C1 segment of cervical spinal cord (tissue), 14 donors: ENCODE measurements around the gene CDKAL1.

Experiments
- DNase-seq, 14 donors: peaks; one replicate each; lab custom pipeline; 2025; lab: John Stamatoyannopoulos, UW

Gene CDKAL1

DNA sequence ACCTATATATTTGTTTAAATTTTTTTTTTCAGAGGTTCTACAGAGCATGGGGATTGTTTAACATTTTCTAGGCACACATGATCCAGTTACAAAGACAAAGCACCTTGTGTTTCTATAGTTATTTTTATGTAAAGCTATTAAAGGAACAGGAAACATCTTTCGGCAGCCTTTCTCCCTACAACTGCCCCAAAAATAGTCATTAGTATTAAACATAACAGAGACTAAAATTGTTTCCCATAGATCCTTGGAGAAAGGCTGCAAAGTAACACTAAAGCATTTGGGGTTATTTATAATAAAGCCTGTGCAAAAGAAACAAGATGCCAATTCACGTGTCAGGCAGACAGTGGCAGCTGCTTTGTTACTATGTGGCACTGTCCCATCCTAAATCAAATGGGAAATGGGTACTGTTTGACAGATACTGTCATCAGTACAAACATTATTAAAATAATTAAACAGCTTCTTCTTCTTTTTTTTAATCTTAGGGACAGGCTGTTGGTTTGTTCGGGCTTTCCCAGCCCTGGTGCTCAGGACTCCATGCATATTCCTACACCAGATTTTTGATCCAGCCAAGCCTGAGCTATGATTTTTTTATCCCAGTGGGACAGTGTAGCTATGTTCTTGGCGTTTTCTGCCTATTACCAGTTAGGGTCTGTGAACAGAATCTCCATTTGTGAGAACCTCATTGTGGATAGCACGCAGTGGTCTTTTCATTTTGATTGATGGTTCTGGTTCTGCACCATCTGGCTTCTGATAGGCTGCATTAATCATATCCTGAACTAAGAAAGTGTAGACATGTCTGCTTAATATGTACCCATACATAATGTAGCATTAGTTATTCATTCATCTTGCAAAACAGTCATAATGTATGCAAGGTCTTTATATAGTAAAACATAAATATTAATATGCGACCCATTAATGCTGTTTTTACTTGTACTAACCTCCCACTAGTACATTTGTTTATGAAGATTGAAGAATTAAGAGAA is 598.9 kb downstream of the CDKAL1 start:
- peak in 1 of 14 donors; percentile 42 for DNase-seq

DNA sequence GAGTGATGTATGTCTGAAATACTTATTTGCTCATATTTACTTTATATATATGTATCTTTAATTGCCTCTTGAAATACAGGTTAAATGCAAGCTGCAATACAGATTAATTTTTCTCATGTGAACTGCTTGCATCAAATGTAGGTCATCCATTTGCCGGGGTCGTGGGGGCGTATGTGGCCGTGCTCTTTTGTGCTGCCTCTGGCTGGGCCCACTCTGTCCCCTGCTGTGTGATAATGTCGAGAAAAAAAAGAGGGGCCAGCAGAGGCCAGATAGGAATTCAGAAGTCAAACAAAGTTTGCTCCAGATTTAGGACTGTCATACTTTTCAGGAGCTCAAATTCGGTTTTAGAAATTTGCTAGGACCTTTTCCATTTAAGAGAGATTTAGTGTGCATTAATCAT is 599.6 kb downstream of the CDKAL1 start:
- DNase-seq: no peak

DNA sequence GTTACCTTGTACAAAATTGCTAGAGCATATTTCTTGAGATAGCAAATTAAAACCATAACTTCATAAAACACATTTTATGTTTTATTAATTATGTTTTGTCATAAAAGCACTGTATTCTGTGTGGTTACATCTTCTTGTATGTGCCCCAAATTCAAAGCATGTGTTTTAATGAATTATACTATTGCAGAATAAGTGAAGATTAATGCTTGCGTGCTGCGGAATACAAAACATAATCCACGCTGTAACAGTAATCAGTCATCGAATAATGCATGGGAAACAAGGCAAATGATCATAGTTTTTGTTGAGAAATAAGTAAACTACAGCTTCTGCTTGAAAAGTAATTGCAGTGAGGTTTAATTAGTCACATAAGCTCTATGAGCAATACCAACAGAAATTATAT is 600.1 kb downstream of the CDKAL1 start:
- no peak for DNase-seq

DNA sequence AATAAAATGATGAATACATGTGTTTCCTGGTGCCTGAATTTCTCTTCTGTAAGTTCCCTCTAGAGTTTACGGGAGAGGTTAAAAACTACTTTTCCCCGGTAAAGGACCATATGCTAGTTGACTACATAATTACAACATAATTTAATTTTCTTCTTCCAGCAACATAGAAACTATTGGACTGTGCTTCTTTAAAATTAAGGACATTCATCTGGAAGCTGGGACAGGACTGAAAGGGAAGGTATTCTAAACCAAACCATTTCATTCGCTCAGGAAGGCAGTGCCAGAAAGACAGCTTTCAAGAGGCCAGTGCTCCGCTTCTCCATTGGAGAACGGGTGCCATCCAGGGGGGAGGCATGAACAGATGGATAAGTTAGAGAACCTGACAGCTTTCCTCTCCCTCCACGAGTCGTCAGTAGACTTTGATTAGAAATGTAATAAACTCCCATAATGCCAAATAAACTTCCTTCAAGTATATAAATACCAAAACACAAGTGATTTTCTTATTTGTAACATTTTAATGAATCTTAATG is 601.3 kb downstream of the CDKAL1 start:
- peak in 1 of 14 donors; percentile 72 for DNase-seq

DNA sequence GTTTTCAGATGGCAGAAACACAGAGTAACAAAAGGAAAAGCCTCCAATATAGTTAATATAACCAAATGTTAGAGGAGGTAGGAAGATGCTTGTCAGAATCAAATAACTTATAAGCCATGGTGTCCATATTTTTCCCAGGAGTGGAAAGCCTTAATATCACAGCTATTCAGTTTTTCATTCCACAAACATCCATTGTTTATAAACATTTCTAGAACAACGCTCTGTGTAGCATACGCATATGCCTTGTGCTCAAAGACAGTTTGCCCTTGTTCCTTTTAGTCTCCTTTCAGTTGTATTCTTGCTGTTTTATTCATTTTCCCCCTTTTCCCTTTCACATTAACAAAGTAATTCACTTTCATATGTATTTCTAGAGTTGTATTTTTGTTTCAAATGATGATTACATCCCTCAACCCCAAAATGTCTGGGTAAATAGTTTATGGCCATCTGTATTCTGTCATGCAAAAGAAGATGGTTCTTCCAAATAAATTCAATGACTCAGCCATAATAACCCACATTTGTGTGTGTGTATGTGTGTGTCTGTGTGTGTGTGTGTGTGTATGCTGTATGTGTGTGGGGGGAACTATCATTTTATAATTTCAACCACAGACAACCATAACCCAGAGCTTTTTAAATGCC is 603.6 kb downstream of the CDKAL1 start:
- DNase-seq: no peak

DNA sequence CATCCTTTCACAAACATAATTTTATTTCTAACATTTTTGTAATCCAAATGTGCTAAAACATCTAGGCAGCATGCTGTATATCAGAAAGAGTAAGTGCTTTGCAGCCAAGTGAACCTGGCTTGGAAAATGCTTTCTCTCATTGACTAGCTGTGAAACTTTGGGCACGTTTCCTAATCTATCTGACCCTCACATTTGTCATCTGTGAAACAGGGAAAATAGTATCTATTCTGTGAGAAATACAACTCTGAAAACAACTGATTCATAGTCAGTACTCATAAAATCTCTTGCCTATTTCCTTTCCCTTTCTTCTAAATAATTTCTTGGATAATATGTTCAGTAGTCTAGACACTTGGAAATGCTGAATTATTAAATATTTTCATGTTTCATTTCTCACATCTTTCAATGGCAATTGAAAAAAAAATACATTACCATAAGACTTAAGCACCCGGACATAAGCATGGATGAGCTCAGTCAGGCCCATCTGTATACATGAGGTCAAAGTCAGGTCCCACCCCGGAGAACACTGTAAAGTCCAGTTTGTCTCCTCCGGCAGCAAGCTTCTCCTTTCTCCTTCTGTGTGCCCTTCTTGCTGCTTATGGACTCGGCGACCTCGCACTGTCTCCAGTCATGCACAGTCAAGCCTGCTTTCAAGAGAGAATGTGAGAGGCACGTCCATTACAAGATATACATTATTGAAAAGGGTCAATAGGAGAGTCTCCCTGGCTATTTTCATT is 604.2 kb downstream of the CDKAL1 start:
- peak in 1 of 14 donors; percentile 7 for DNase-seq

DNA sequence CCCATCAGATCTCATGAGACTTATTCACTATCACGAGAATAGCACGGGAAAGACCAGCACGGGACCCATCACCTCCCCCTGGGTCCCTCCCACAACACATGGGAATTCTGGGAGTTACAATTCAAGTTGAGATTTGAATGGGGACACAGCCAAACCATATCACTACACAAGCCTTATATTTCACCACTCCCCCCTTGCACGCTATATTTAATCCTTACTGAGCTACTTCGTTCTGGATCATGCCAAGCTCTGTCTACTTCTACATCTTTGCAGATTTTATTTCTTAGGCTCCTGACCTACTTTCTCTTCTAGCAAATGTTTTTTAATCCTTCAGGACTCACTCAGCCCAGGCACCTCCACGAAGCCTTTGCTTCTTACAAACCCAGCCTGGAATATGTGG is 606.7 kb downstream of the CDKAL1 start:
- no peak for DNase-seq

DNA sequence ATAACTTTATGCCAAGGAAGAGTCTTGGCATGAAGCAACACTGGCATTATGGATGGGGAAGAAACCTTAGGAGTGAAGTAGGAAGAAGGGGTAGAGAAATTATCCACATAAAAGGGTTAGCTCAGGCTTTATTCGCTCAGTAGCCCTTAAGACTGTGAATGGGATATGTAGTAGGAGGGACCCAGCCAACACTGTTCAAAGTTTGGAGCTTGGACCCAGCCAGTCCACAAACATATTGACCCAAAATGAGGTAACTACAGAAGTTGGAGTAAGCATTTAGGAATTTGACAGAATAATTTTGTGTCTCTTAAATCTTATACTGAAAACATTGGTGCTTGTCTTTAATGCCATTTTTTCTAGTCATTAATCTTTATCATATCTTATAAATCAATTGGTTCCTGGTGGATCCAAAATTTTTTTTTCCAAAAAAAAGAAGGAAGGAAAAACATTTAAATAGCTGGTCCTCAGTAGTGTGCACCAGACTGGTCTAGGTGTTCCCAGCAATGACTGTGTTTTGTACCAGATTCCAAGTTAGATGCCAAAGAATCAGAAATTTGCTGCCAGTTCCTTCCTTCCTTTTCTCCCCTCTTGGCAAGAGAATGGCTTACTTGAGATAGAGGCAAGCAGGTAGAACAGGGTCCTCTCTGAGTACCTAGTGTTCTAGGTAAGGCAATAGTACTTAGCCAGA is 607.5 kb downstream of the CDKAL1 start:
- no peak for DNase-seq

DNA sequence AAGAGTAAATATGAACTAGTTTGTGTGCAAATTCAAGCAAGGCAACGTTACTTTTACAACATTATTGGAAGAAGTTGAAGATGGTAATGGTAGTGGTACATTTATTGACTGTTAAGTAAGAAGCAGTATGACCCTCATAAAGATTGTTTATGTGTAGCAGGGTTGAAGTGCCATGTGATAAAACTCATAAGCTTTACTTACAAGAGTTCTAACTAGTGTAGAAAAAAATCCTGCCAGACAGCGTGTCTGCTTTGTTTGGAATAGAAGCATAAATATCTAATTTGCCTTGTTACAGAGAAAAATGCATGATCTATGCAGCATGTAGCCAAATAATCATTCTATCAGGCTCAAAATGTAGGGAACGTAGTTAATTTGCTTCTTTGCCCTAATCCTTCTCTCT is 608.5 kb downstream of the CDKAL1 start:
- no peak for DNase-seq

DNA sequence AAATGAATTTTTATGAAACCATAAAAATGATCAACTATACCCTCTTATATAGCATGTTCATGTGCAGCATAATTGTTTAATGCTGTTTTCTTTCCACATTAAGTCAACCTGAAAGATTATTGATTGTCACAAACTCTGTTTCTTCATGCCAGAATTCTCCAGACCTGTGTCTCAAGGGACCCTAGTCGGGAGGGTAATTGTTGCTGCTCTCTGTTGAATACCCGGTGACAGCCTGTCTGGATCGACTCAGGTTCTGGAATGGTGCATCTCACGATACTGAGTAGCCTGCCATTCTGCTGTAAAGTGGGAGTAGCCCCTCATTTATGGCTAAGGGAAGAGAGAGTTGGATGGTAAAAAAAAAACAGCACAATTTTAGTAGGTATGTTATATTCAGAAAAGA is 609.4 kb downstream of the CDKAL1 start:
- no peak for DNase-seq

DNA sequence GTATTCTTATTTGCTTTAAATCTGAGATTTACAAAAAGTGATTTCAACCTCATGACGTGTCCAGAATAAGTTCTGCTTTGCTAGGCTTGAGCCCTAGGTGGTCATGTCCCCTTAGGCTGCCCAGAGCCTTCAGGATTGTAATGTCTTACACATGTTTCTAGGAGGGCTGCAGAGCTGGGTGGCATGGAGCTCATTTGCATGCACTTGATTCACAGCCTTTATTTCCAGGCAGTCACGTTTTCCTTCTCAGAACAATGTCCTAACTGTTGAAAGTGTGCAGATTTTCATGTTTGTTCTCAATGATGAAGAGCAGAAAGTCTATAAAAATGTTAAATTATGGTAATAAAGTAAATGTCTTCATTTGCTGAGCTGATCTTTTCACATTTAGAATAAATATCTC is 610.7 kb downstream of the CDKAL1 start:
- no peak for DNase-seq

DNA sequence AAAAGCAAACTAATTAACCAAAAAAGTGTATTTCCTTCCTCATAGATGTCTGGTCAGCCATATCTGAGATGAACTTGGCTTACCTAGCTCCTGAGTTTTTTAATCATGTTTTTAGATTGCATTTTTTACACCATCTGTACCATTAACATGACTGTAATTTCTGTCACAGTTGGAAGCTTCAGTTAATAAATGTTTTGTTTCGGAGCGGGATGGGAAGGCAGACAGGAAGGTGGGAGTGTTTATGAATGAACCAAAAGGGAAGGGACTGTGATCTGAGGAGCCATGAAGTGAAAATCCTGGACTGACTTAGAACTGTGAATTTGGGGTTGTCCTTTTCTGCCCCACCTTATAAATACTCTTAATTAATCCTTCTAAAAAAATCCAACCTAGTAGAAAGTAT is 613.7 kb downstream of the CDKAL1 start:
- no peak for DNase-seq

DNA sequence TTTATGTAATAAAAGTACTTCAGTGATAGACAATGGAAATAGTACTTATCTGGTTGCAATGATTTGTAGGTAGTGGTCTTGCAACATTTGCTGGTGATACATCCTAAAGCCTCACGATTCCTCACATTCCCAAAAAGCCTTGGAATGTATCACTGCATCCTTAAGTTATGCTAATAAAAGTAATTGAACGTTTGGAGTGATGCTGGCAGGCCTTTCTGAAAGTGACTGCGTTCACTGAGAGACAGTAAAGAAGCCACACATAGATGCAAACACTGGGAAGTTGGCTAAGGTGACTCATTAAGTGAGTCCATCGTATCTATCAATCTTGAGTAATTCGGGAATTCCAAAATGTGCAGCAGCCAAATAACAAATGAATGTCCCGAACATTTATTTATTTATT is 615.2 kb downstream of the CDKAL1 start:
- DNase-seq: no peak

DNA sequence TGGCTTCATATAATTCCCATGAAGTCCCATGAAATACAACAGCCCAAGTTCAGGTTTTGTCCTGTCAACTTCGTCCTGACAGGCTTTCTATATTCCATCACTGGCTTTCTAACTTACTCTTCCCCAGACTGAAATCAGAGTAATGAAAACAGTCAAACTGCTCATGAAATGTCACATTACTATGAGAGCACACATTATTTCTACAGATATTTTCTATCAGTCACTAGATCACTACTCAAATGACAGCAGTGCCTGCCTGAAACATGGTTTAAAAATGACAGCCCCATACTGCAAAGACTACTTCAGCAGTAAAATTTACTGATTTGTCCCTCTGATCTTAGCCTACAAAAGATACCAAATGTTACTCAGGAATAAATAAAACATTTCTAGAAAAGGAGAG is 616.4 kb downstream of the CDKAL1 start:
- no peak for DNase-seq

DNA sequence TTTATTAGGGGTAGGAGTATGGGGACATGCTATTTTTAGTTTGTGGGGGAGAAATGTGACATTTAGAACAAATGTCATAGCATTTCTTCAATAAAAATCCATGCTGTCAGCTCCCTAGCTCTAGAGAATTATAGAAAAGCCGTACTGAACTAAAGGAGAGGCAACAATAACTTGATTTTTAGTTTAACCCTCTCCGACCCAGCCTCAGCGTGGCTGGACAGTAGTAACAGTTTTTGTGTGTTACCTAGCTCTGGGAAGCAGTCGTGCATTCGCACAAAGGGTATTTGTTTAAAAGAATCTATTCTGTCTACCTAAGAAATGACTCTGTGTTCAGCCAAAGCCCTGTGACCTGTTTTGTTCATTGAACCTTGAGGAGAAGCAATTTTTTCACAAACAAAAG is 616.9 kb downstream of the CDKAL1 start:
- no peak for DNase-seq

DNA sequence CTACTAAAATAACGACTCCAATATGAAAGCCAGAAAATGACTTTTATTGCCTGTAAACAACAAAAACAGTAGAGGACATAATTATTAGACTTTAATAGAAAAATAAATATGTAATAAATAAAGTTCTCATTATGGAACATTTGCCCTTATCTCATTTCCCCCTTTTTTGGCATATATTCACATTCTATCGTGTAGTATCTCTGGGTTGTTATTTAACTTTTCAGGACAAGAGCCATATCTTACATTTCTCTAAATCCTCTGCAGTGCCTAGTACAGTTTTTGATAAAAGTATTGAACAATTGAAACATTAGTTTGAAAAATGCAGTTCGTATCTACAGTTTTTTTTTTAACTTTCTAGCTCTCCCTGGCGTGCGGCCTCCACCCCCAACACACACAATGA is 617.3 kb downstream of the CDKAL1 start:
- DNase-seq: no peak

DNA sequence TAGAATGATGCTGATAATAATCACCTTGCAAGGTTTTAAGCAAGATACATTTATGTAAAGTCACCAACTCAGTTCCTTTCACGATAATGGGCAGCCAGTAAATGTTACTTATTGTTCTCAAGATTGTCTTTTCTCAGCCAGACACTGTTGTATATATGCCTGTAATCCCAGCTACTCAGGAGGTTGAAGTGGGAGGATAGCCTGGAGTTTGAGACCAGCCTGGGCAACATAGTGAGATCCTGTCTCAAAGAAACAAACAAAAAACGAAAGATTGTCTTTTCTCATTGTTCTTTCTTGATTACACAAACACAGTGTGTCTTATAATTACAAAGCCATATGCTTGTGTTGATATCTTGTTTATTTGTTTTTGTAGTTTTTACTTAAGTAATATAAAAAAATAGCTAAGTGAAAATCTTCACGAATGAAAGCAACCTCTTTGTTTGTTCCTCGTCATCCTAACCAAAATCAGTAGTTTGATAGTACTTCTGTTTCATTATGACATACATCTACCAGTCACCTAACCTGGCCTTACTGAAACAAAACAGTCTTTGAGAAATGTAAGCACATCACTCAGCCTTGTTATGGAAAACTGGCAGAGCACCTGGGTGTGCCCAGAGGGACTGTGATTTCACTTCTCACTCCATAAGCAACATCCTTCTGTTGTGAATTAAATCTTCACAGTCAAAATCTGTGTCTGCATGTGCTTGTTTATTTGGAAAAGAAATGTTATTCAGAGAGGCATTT is 623.1 kb downstream of the CDKAL1 start:
- DNase-seq: no peak

DNA sequence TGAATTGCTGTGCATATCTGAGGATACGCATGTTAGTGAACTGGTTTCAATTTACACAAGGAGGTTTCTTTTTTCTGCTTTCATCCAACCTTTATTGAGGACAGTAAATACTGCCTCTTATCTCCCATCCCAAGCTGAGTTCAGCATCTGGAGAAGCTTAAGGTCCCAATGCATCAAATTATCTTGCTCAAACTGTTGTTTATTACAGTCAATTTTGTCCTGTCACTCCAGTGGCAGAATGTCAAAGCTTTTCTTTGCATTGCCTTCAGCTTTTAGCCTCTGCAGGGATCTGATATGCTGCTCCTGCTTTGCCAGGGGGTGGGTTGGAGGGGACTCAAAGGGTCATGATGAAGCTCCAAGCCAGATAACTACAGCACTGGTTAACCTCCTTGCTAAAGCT is 623.9 kb downstream of the CDKAL1 start:
- no peak for DNase-seq

DNA sequence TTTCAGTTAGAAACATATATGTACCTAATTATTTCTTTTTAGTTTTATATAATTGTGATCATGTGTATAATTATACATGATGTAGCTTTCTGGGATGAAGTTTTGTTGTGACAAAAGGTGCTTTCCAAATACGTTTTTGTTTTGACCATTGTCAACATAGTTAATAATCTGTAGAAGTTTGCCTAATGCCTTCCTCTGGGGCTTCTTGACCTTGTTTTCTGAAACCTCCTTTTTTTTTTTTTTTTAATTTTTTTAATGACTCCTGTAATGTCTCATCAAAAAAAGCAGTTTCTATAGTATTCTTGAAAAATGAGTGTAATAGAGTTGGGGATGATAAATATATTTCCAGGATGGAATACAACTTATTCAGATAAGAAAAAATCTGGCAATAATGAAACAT is 624.6 kb downstream of the CDKAL1 start:
- DNase-seq: no peak

DNA sequence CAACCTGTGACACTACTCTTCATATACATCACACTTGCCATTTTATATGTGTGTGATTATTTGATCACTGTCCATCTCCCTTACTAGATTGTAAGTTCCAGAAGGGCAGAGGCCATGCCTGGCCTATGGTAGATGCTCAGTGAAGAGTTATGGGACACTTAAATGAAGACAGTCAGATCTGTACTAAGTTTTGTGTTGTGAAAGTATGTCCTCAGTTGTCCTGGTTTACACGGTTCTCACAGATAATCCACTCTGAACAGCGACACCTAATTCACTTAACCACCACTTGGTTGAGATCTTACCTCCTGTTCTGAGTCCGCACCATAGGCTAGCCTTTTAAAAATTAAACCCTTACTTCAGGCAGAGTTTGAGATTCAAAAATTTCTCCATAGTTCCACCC is 625.2 kb downstream of the CDKAL1 start:
- no peak for DNase-seq

DNA sequence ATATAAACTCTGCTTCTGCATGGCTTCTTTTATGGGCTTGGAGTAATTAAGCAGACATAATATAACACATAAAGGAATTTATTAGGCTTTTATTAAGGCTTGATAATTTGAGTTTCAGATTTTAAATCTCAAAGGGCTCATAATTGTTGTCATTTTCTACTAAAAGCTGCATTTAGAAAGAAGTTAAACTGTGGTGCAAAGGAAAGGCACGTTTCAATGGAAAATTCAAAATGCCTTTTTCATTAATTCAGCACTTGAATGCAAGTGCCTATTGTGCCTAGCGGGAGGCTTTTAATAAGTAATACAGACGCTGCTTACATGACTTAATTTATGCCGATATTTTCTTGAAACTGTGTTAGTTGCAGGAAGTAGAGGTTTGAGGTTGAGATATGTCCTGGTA is 627.5 kb downstream of the CDKAL1 start:
- no peak for DNase-seq
